OCI-LY1 (cell line): ENCODE data around the gene ALG3.

ENCODE experiments used
- EZH2 ChIP-seq: fragments of 200-600 bp; sonication (generic), shearing (Covaris generic); IDR thresholded peaks from 2 replicates; pipeline ENCODE4 v1.8.0; 2017; ENCODE audit warnings: borderline replicate concordance, mixed run types, mild to moderate bottlenecking, antibody characterized with exemption, low read length, moderate library complexity, mixed read lengths
- TF ChIP-seq, protein P1 (sequence below): fragments of 200-600 bp; sonication (generic), shearing (Covaris generic); IDR thresholded peaks from 2 replicates; pipeline ENCODE4 v1.5.1; 2017; ENCODE audit warnings: mild to moderate bottlenecking, antibody characterized with exemption, low read length, moderate library complexity, mixed read lengths

- TF ChIP-seq, protein P1, sequence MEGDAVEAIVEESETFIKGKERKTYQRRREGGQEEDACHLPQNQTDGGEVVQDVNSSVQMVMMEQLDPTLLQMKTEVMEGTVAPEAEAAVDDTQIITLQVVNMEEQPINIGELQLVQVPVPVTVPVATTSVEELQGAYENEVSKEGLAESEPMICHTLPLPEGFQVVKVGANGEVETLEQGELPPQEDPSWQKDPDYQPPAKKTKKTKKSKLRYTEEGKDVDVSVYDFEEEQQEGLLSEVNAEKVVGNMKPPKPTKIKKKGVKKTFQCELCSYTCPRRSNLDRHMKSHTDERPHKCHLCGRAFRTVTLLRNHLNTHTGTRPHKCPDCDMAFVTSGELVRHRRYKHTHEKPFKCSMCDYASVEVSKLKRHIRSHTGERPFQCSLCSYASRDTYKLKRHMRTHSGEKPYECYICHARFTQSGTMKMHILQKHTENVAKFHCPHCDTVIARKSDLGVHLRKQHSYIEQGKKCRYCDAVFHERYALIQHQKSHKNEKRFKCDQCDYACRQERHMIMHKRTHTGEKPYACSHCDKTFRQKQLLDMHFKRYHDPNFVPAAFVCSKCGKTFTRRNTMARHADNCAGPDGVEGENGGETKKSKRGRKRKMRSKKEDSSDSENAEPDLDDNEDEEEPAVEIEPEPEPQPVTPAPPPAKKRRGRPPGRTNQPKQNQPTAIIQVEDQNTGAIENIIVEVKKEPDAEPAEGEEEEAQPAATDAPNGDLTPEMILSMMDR: peak; percentile 34; the same call in 1 of the 2 replicates
- TF ChIP-seq EZH2: no peak
Measured at GRCh38 chr3:184228376-184229137, 20.2 kb downstream of the ALG3 start.
